T follicular helper cell (primary cell): Measurements from ENCODE around the gene PC.
"Not testable (repeated sequence)": the region's sequence is repeated elsewhere in the genome, so short reads cannot be mapped to it uniquely, and the experiment has no call there.

Source experiments
- DNase-seq: peaks from one replicate; pipeline ENCODE4 v3.0.0-alpha.2; 2020; ENCODE audit warnings: low read depth

Gene PC

DNA sequence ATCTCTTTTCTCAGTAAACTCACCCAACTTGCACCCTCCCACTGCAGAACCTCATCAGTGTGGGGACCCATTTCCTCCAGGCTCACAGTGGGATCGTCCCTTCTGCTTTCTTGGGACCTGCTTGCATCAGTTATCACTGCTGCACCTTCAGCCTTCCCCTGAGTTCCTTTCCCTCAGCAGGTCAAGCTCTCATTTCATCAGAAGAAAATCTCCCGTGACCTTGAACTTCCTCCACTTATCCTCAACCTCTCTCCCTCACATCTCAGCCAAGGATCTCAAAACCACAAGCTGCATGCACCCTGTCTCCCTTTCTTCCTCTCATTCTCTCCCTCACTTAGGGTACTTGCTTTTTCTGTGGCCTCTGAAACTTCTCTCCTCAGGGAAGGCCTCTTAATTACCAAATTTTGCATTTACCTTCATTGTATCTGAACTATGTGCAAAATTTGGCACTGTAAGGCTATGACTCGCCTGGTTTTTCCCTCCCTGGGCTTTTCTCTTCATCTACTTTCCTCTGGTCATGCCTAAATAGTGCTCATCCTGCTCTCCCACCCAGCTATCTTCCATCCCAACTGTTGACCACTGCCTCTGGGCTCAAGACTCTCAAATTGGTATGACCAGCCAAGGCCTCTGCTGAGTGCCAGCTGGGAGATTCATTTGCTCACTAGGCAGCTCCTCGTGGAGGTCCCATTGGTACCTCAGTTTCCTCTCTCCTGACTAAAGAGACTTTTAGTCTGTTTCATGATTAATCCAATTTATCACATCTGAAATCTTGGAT is 117.7 kb downstream of the PC start:
- DNase-seq, result no peak

DNA sequence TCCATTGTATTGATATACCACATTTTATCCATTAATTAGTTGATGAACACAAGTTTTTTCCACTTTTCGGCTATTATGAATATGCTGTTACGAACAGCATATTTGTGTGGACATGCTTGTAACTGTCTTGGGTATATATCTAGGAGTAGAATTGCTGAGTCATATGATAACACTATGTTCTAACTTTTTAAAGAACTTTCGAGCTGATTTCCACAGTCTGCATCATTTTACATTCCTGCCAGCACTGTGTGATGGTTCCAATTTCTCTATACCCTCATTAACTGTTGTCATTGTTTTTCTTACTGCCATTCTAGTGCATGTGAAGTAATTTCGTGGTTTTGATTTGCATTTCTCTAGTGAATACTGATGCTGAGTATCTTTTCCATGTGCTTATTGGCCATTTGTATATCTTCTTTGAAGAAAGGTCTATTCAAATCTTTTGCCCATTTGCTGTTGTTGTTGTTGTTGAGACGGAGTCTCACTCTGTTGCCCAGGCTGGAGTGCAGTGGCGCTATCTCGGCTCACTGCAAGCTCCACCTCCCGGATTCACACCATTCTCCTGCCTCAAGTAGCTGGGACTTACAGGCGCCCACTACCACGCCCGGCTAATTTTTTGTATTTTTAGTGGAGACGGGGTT is 122.3 kb downstream of the PC start:
- no peak for DNase-seq

DNA sequence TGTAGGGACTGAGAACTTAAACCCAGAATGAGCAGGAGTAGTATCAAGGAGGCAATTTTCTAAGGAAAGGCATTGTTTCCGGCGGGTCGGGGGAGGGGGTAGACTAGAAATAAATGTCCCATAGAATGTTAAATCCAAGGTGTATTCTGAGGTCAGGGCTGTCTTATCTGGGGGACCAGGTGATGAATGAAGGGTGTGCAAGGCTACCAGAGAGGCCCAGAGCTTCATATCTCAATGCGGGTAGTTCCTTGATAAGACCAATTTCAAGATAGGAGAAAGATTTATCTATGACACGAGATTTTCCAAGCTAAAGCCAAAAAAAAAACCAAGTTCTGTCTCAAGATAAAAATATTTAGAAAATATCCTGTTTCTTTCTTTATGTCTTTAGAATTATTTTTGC is 123.2 kb downstream of the PC start:
- no peak for DNase-seq

DNA sequence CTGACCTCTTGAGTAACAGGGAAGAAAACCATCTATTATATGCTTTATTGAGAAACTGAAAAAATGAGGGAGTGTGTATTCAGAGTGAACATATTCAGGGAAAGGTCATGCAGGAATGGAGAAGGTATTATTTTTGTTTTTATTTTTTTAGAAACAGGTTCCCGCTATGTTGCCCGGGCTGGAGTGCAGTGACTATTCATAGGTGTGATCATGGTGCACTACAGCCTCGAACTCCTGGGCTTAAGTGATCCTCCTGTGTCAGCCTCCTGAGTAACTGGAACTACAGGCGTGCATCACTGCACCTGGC is 123.7 kb downstream of the PC start:
- DNase-seq, result no peak

DNA sequence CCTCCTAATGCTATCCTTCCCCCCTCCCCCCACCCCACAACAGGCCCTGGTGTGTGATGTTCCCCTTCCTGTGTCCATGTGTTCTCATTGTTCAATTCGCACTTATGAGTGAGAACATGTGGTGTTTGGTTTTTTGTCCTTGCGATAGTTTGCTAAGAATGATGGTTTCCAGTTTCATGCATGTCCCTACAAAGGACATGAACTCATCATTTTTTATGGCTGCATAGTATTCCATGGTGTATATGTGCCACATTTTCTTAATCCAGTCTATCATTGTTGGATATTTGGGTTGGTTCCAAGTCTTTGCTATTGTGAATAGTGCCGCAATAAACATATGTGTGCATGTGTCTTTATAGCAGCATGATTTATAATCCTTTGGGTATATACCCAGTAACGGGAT is 133.6 kb downstream of the PC start:
- DNase-seq, result not testable (repeated sequence)

DNA sequence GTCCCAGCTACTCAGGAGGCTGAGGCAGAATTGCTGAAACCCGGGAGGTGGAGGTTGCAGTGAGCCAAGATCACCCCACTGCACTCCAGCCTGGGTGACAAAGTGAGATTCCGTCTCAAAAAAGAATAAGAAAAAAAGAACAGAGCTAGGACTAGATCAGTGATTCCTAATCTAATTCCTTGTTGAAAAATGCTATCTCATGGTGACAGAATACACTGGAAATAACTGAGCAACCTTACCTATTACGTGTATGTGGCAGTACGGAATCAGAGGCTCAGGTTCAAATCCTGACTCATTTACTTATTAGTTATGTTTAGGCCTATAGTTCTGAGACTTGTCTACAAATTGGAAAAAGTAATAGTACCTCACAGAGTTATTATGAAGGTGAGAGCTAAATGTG is 134.5 kb downstream of the PC start:
- no peak for DNase-seq

DNA sequence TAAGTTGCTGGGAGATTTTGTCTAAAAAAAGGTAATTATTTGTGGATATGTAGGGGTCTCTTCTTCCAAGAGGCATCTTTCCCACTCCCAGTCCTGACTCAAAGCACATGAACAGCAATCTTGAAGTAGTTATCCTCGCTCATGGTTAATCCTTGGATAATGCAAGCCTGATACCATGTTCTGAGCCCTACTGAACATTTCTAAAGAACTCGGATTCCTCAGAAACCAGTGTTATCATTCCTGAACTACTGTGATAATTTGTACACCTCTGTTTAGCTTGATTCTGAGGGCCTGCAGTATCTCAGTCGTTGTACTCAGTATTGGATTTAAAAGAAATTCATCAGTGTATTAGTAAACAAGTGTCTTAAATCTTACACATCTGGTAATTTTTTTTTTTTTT is 137.3 kb downstream of the PC start:
- DNase-seq, result no peak

DNA sequence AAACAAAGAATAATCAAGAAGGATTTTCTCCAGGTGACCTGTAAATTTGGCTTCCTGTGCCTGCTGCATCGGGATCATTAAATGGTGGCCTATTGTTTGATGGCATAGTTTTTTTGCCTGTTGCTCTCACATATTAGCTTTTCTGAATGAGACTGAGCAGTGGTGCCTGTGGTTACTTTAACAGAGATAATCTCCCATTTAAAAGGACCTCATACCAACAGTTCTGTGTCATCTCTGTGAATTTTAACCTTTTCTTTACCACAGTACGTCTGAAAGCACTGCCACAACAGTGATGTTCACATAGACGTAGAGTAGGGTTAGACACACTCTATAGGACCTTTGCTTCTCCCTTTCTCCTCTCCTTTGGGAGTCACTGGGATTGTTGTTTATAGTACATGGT is 137.8 kb downstream of the PC start:
- no peak for DNase-seq

DNA sequence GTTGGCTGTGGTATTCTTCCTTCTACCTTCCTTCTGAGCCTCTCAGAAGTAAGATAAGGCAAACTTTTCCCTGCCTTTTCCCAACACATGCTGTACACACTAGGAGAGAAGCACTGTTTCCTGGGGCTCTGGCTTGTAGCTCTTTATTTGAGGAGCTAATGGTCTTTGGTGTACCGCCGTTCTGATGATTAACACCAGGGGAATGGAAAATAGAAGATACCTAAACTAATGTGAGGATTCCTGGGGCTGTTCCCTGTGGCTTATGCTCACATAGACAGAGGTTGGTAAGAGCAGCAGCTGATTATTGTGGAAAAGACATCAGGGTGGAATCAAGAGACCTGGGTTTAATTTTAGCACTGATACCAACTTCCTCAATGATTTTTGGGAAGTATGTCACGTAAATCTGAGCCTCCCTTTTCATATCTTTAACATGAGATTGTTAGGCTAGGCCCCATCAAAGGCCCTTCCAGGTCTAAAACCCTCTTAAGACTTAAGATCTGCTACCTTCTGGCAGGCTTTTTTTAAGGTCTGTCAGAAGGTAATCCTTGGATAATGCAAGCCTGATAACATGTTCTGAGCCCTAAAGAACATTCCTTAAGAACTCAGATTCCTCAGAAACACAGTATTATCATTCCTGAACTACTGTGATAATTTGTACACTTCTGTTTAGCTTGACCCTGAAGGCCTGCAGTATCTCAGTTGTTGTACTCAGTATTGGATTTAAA is 139.8 kb downstream of the PC start:
- DNase-seq, result no peak

DNA sequence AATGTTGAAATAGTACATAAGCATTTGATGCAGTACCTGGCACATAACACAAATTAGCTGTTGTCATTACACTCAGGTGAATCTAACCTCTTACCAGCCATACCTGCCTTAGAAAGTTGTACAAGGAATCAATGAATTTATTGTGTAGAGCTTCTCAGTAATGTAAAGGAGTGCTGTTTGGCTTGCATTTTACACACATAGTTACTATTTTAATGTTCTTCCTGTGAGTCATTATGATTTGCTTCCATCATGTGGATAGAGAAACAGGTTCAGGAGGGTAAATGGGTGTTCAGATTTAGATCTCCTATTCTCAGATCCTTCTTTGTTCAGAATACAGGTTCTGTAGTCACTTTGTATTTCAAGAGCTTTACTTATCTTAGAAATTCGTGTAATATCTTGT is 142.5 kb downstream of the PC start:
- no peak for DNase-seq

DNA sequence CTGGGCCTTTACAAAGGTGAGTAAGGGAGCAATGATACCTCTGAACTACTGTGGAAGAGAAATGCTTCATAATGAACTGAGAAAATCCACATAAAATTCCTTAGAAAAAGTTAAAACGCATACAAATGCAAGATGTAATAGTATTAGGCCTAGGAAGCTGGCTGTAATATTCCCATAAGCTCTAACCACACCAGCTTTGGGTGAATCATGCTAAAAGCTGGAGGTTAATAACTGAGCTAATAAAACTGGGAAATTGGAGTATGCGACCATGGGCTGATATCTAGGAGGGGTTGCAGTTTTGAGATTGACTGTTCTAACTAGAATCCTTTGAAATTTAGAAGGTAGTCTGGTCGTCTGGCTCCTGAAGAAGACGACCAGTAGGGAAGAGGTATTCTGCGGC is 143.5 kb downstream of the PC start:
- DNase-seq, result no peak

DNA sequence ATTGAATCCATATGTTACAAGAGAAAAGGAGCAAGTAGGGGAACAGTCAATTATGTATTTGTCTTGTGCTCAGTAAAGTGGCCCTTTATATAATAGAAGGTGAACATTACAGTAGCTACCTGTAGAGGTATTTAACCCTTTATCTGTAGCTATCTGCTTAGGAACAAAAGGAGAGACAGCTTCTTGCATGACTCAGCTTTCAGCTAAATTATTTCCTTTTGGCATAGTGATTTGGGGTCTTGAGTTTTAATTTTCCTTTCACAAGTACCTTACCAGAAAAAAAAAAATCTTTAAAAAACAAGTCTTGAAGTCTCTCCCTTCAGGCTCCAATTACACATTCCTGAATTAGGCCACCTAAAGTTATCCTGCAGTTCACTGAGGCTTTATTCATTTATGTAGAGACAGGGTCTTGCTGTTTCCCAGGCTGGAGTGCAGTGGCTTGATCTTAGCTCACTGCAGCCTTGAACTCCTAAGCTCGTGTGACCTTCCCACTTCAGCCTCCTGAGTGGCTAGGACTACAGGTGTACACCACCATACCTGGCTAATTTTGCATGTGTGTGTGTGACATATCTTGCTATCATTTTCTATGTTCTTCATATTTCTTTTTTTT is 147.5 kb downstream of the PC start:
- DNase-seq, result no peak

DNA sequence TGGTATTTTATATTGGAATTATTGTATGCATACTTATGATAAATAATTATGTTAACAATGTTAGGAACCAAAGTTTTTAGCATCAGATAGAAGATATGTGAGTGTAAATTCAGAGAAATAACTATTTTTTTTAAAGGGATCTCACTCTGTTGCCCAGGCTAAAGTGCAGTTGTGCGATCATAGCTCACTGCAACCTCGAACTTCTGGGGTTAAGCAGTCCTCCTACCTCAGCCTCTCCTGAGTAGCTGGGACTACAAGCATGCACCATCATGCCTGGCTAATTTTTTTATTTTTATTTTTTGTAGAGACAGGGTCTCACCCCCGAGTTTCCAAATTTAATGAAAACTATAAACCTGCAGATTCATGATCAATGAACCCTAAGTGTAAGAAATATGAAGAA is 148.6 kb downstream of the PC start:
- DNase-seq, result no peak

DNA sequence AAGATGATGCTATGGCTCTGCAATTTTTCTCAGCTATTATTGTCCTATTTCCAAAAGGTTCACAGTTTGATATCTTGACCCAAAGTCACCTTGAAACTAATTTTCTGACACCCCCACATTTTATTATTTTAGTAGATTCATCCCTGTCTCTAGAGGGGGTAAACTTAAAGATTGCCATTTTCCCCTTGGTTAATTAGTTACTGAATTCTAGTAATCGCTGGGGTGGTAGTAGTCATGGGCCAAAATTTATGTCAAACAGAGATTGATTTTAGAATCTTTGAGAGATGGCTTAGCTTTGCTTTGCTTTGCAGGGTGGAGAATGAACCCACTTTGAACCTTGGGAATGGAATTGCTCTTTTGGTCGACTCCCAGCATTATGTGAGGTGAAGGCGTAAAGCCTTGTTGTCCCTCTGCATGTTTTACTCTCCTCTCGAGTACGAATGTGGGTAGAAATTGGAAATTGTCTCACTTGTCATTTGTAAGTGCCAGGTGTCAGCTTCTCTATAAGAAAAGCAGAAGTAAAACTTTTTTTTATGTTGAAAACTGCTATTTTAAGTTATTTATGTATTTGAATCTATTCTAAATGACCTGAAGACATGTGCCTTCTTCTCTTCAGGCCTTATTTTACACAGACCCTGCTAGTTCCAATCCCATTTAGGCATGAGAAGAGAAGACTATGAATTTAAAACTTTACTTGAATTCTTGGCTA is 157.3 kb downstream of the PC start:
- DNase-seq, result no peak

DNA sequence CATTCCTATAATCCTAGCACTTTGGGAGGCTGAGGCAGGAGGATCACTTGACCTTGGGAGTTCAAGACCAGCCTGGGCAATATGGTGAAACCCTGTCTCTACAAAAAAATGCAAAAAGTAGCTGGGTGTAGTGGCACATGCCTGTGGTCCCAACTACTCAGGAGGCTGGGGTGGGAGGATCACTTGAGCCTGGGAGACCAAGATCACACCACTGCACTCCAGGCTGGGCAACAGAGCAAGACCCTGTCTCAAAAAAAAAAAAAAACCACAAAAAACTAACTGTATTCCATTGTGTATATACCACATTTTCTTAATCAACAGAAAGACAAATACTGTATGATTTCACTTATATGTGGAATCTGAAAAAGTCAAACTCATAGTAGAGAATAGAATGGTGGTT is 158.4 kb downstream of the PC start:
- DNase-seq, result not testable (repeated sequence)
